Coronary artery (tissue), 2 donors: Measurements from ENCODE around the gene TMEM198.
A peak's percentile ranks its signal among the peaks of the same experiment; 100 is the strongest.

ENCODE experiments used
- DNase-seq: peaks from one replicate; pipeline ENCODE4 v3.0.0-alpha.2; 2017; ENCODE audit warnings: low spot score
- H3K27ac ChIP-seq, 2 donors: fragments of 200-600 bp; sonication (generic); one replicate each; pipeline ENCODE4 v1.5.1; 2016 to 2019
- H3K4me3 ChIP-seq: fragments of 200-600 bp; sonication (generic); 2 replicates; pipeline ENCODE4 v1.5.1; 2016; ENCODE audit warnings: mild to moderate bottlenecking, moderate library complexity
- CTCF ChIP-seq: fragments of 200-600 bp; sonication (generic); IDR thresholded peaks from one replicate; pipeline ENCODE4 v1.5.1; 2019; ENCODE audit warnings: antibody characterized with exemption

The TMEM198 gene

GRCh38 chr2:219520079-219520478, 23.7 kb upstream of the TMEM198 start:
- Histone ChIP-seq H3K27ac (no peak overlapping the region), H3K4me3 (no peak overlapping the region)
- no peak for TF ChIP-seq CTCF
- DNase-seq = no peak

GRCh38 chr2:219521066-219521880, 22.6 kb upstream of the TMEM198 start:
- peak overlapping the region; percentile 32 to 44 for H3K27ac ChIP-seq
- TF ChIP-seq CTCF = peak; percentile 63
- no peak overlapping the region for H3K4me3 ChIP-seq
- no peak for DNase-seq

GRCh38 chr2:219522111-219523030, 21.5 kb upstream of the TMEM198 start:
- DNase-seq = no peak
- no peak for TF ChIP-seq CTCF
- peak overlapping the region; percentile 32 to 44 for H3K27ac ChIP-seq
- peak overlapping the region; percentile 67 for H3K4me3 ChIP-seq

GRCh38 chr2:219523031-219523671, 20.7 kb upstream of the TMEM198 start:
- no peak for TF ChIP-seq CTCF
- H3K27ac ChIP-seq = peak overlapping the region in 1 of 2 donors; percentile 44
- no peak for DNase-seq
- peak overlapping the region; percentile 67 for H3K4me3 ChIP-seq

- no peak for TF ChIP-seq CTCF
- no peak for DNase-seq
- Histone ChIP-seq H3K4me3 (no peak overlapping the region), H3K27ac (no peak overlapping the region)
Measured at GRCh38 chr2:219524817-219525216, 19.0 kb upstream of the TMEM198 start.

- no peak for TF ChIP-seq CTCF
- no peak for DNase-seq
- no peak overlapping the region for H3K4me3 ChIP-seq
- no peak overlapping the region for H3K27ac ChIP-seq
Measured at GRCh38 chr2:219525533-219526232, 18.1 kb upstream of the TMEM198 start.
